Endothelial cell of umbilical vein (primary cell): ENCODE results near the gene CUX1. TPM values are rescaled to one million over a fixed set of nuclear protein-coding genes. Genes with fewer than 3 reads are reported as not detected.

Experiments
- BruUV-seq: library from RNA; stranded (reverse); fragments of 400-500 nt; replicated peaks from 2 replicates; lab custom pipeline; 2021; lab: Mats Ljungman, UMichigan
- CTCF ChIA-PET: fragments of 300-600, 350-600 bp; sonication (Branson Sonifier 250); formaldehyde crosslinking; loops from one replicate; lab custom pipeline; 2021; ENCODE audit warnings: antibody characterized with exemption, inconsistent platforms; lab: Charles Lee
- POLR2A ChIA-PET: fragments of 300-600, 350-600 bp; sonication (Branson Sonifier 250); formaldehyde crosslinking; loops from one replicate; lab custom pipeline; 2021; ENCODE audit warnings: antibody characterized with exemption, inconsistent platforms; lab: Charles Lee
- DNase-seq: peaks from one replicate; pipeline ENCODE4 v3.0.0-alpha.2; 2011; ENCODE audit warnings: low read depth, low spot score
- FAIRE-seq: peaks from 2 replicates; lab custom pipeline; 2011; peaks lifted over from hg19 to GRCh38; lab: Jason Lieb, UNC
- H2AFZ ChIP-seq: 2 replicates; pipeline ENCODE4 v1.6.0; 2012; ENCODE audit warnings: low read depth, low read length, control low read depth, inconsistent platforms
- H3K27ac ChIP-seq: 2 replicates; pipeline ENCODE4 v1.5.1; 2011; ENCODE audit warnings: low read depth, mild to moderate bottlenecking, control low read depth, low read length, moderate library complexity; ENCODE audit not compliant: insufficient read depth
- H3K27me3 ChIP-seq, 2 experiments: 2 replicates each; pipeline versions ENCODE4 v1.6.0 to v1.6.1; 2011; ENCODE audit warnings: low read length in 2 of 2, mixed read lengths in 1 of 2; ENCODE audit not compliant: control insufficient read depth in 2 of 2, insufficient read depth in 2 of 2
- H3K36me3 ChIP-seq, 2 experiments: 2 replicates in 1 of 2; 3 replicates in 1 of 2; pipeline ENCODE4 v1.5.1; 2011; ENCODE audit warnings: low read length in 2 of 2, mild to moderate bottlenecking in 1 of 2, moderate library complexity in 1 of 2; ENCODE audit not compliant: control insufficient read depth in 2 of 2, insufficient read depth in 2 of 2; ENCODE audit errors: extremely low read depth in 1 of 2
- H3K4me1 ChIP-seq: 3 replicates; pipeline ENCODE4 v1.5.1; 2011; ENCODE audit warnings: mild to moderate bottlenecking, low read length; ENCODE audit not compliant: control insufficient read depth, insufficient read depth; ENCODE audit errors: extremely low read depth
- H3K4me2 ChIP-seq: 2 replicates; pipeline ENCODE4 v1.6.1; 2011; ENCODE audit warnings: low read length, control low read depth, mixed read lengths; ENCODE audit not compliant: insufficient read depth
- H3K4me3 ChIP-seq, 3 experiments: fragments of 200-600 bp in 1 of 3; sonication (generic), shearing (Covaris generic) in 1 of 3; replicated peaks in 1 of 3; 2 replicates each; pipeline ENCODE4 v1.5.1; 2011 to 2016; ENCODE audit warnings: control low read depth in 3 of 3, low read length in 3 of 3, mild to moderate bottlenecking in 2 of 3, inconsistent platforms in 1 of 3, low read depth in 1 of 3, moderate library complexity in 1 of 3; ENCODE audit not compliant: insufficient read depth in 1 of 3
- H3K79me2 ChIP-seq: 2 replicates; pipeline ENCODE4 v1.6.0; 2012; ENCODE audit warnings: low read length, inconsistent platforms; ENCODE audit not compliant: control insufficient read depth, insufficient read depth
- H3K9ac ChIP-seq: replicated peaks from 2 replicates; pipeline ENCODE3; 2011; ENCODE audit warnings: low read length, control low read depth; ENCODE audit not compliant: insufficient read depth; ENCODE audit errors: extremely low read depth
- H3K9me1 ChIP-seq: replicated peaks from 3 replicates; pipeline ENCODE4 v1.6.0; 2011; ENCODE audit warnings: mild to moderate bottlenecking, low read length; ENCODE audit not compliant: control insufficient read depth, insufficient read depth; ENCODE audit errors: extremely low read depth
- H3K9me3 ChIP-seq: replicated peaks from 2 replicates; pipeline ENCODE4 v1.5.1; 2012; ENCODE audit warnings: low read length, inconsistent platforms; ENCODE audit not compliant: control insufficient read depth, insufficient read depth
- H4K20me1 ChIP-seq: replicated peaks from 2 replicates; pipeline ENCODE3; 2011; ENCODE audit warnings: mild to moderate bottlenecking, low read length; ENCODE audit not compliant: control insufficient read depth, insufficient read depth; ENCODE audit errors: extremely low read depth
- CTCF ChIP-seq, 2 donors: IDR thresholded peaks; 1 replicate in 1 of 2; 2 replicates in 1 of 2; pipeline ENCODE4 v1.5.1; 2011; ENCODE audit warnings: low read length in 2 of 2, mild to moderate bottlenecking in 2 of 2, moderate library complexity in 2 of 2, control low read depth in 1 of 2, inconsistent platforms in 1 of 2, low read depth in 1 of 2; ENCODE audit not compliant: insufficient read depth in 1 of 2; ENCODE audit errors: extremely low read depth in 1 of 2
- EZH2 ChIP-seq: IDR thresholded peaks from 2 replicates; pipeline ENCODE4 v1.6.1; 2012; ENCODE audit warnings: borderline replicate concordance, low read depth, mild to moderate bottlenecking, moderate library complexity, low read length, inconsistent platforms; ENCODE audit not compliant: severe bottlenecking
- FOS ChIP-seq: IDR thresholded peaks from 2 replicates; pipeline ENCODE4 v1.6.1; 2011; ENCODE audit warnings: mild to moderate bottlenecking, low read length, moderate library complexity, borderline replicate concordance; ENCODE audit not compliant: insufficient read depth
- GATA2 ChIP-seq: IDR thresholded peaks from 2 replicates; pipeline ENCODE4 v1.7.0; 2011; ENCODE audit warnings: low read depth, mild to moderate bottlenecking, moderate library complexity, mixed read lengths, low read length; ENCODE audit not compliant: insufficient read length, insufficient read depth
- JUN ChIP-seq: IDR thresholded peaks from 2 replicates; pipeline ENCODE4 v1.6.1; 2011; ENCODE audit warnings: borderline replicate concordance, low read depth; ENCODE audit not compliant: insufficient read length, insufficient read depth
- MAX ChIP-seq: IDR thresholded peaks from 2 replicates; pipeline ENCODE4 v1.6.1; 2011; ENCODE audit not compliant: insufficient read depth, insufficient read length
- MYC ChIP-seq: IDR thresholded peaks from one replicate; pipeline ENCODE4 v1.6.1; 2011; ENCODE audit warnings: mild to moderate bottlenecking, low read depth, low read length
- POLR2A ChIP-seq: IDR thresholded peaks from 2 replicates; pipeline ENCODE4 v1.6.1; 2012; ENCODE audit warnings: low read depth, mild to moderate bottlenecking, control low read depth, low read length
- POLR2AphosphoS5 ChIP-seq: IDR thresholded peaks from 2 replicates; pipeline ENCODE4 v1.6.1; 2012; ENCODE audit warnings: low read depth, mild to moderate bottlenecking, control low read depth, low read length, moderate library complexity; ENCODE audit not compliant: insufficient read depth
- dilution Hi-C: fragments of 300-500 bp; cut with MboI; formaldehyde crosslinking; loops from one replicate; pipeline ENCODE4 v1.15.0; 2019; ENCODE audit warnings: low sequenced_read_pairs; ENCODE audit not compliant: extremely low pct_ligation_motif_present
- intact Hi-C: fragments of 100-400 bp; cut with micrococcal nuclease; formaldehyde crosslinking; loops from one replicate; pipeline ENCODE4 v1.10.0; 2022
- polyA plus RNA-seq, 4 experiments: library from polyadenylated mRNA; depleted of rRNA in 3 of 4; stranded (reverse) in 3 of 4; unstranded in 1 of 4; fragments of >200 nt; gene quantifications; 2 replicates each; pipeline versions ENCODE4 v1.2.1 to v1.2.3, GENCODE V29; 2011 to 2012; ENCODE audit warnings: missing spikeins in 1 of 4
- total RNA-seq: library from RNA; stranded (reverse); gene quantifications from 2 replicates; pipeline ENCODE4 v1.2.3, GENCODE V29; 2021

The CUX1 gene
- total and polyA plus RNA-seq, 2 donors (not counting 3 experiments of a cell fraction or from before 2014, with no cell fraction given), result 13.8 to 49.8 TPM

GRCh38 chr7:101833799-101834198 lies 16.4 kb downstream of the CUX1 start:
- no peak overlapping the region for H2AFZ ChIP-seq
- ChIA-PET POLR2A (interaction anchor here (0.7 kb wide), 1 partner anchor 420 kb away, joined by 13 read pairs; no protein-coding TSS in a partner anchor), CTCF (no interaction called here)
- no peaks in the 10 kb centered on the region for H3K4me1 ChIP-seq
- no peaks in the 10 kb centered on the region for H3K9me1 ChIP-seq
- no peak overlapping the region for H3K27ac ChIP-seq
- no TSS peak for BruUV-seq
- TF ChIP-seq FOS (no peak), EZH2 (no peak), POLR2AphosphoS5 (no peak), POLR2A (no peak), GATA2 (no peak), MAX (no peak)
- no peaks in the 10 kb centered on the region for H3K36me3 ChIP-seq
- H3K4me3 ChIP-seq, result no peak overlapping the region
- peaks cover 32% of the 10 kb centered on the region for H3K79me2 ChIP-seq
- no peaks in the 10 kb centered on the region for H3K9me3 ChIP-seq
- dilution Hi-C loops (no loop called here), intact Hi-C loops (no loop called here)
- H3K27me3 ChIP-seq, result no peaks in the 10 kb centered on the region
- no peak overlapping the region for H3K9ac ChIP-seq
- DNase-seq, result no peak
- peaks cover 2% of the 10 kb centered on the region for H4K20me1 ChIP-seq
- no peak for FAIRE-seq
- H3K4me2 ChIP-seq, result no peak overlapping the region

- no peak for FAIRE-seq
These were observed 17.7 kb downstream of the CUX1 start for GRCh38 chr7:101835136-101835535.

More at GRCh38 chr7:101835136-101835535, 17.7 kb downstream of the CUX1 start:
- Histone ChIP-seq H3K4me1 (no peaks in the 10 kb centered on the region), H3K36me3 (no peaks in the 10 kb centered on the region), H3K79me2 (peaks cover 29% of the 10 kb centered on the region), H3K9me3 (no peaks in the 10 kb centered on the region), H3K4me3 (no peak overlapping the region), H4K20me1 (peaks cover 4% of the 10 kb centered on the region), H2AFZ (no peak overlapping the region), H3K9me1 (no peaks in the 10 kb centered on the region), H3K27me3 (no peaks in the 10 kb centered on the region), H3K27ac (no peak overlapping the region), H3K4me2 (no peak overlapping the region), H3K9ac (no peak overlapping the region)
- DNase-seq, result no peak
- no TSS peak for BruUV-seq
- CTCF ChIA-PET, result no interaction called here
- TF ChIP-seq GATA2 (no peak), MAX (no peak), JUN (no peak), CTCF (IDR thresholded peaks at IDR 0.05; ENCODE audit: extremely low read depth in 1 of 2, insufficient read depth in 1 of 2, low read depth in 1 of 2, low read length in 2 of 2) (no peak), EZH2 (no peak), MYC (no peak), POLR2A (no peak), POLR2AphosphoS5 (no peak), FOS (no peak)
- POLR2A ChIA-PET, result no interaction called here
- intact Hi-C loops, result no loop called here
- dilution Hi-C loops, result no loop called here
